A549 (cell line): Measurements from ENCODE around the gene TSNAXIP1. TPM values are rescaled to one million over a fixed set of nuclear protein-coding genes. Genes with fewer than 3 reads are reported as not detected.

Source experiments
- ATAC-seq, 2 experiments: fragments of 200-7000 bp in 1 of 2; fragments of >200 bp in 1 of 2; cut with Nextera tagmentation in 1 of 2; cut with Tn5 transposase in 1 of 2; 3 replicates each; pipeline versions ENCODE4 v1.8.0 to v1.9.1; 2018 to 2020; ENCODE audit warnings: mild to moderate bottlenecking in 1 of 2, moderate library complexity in 1 of 2
- CTCF ChIA-PET: fragments of 300-600 bp; sonication (Branson Sonifier 250); formaldehyde crosslinking; extraction: SDS; loops from one replicate; lab custom pipeline; 2021; ENCODE audit warnings: antibody characterized with exemption, inconsistent platforms; lab: Yijun Ruan, JAX
- POLR2A ChIA-PET: fragments of 350-600 bp; formaldehyde crosslinking; extraction: SDS; loops from one replicate; lab custom pipeline; 2021; ENCODE audit warnings: antibody characterized with exemption, inconsistent platforms; lab: Yijun Ruan, JAX
- DNase-seq, 2 experiments: peaks; one replicate each; pipeline versions ENCODE4 v3.0.0 to v3.0.0-alpha.2; 2011 to 2016; ENCODE audit warnings: low read depth in 1 of 2, low spot score in 1 of 2
- FAIRE-seq: peaks from 2 replicates; lab custom pipeline; 2011; peaks lifted over from hg19 to GRCh38; lab: Jason Lieb, UNC
- H3K27ac ChIP-seq, 2 experiments: fragments of >200 bp; sonication (Bioruptor Twin); formaldehyde crosslinking; 3 replicates each; pipeline ENCODE4 v1.5.1; 2016 to 2017
- H3K4me1 ChIP-seq: fragments of >200 bp; sonication (Bioruptor Twin); formaldehyde crosslinking; 3 replicates; pipeline ENCODE4 v1.6.1; 2016
- H3K4me2 ChIP-seq: fragments of >200 bp; sonication (Bioruptor Twin); formaldehyde crosslinking; 3 replicates; pipeline ENCODE4 v1.6.1; 2016
- H3K4me3 ChIP-seq: fragments of >200 bp; sonication (Bioruptor Twin); formaldehyde crosslinking; 3 replicates; pipeline ENCODE4 v1.5.1; 2016
- H3K9me3 ChIP-seq: fragments of >200 bp; sonication (Bioruptor Twin); formaldehyde crosslinking; 3 replicates; pipeline ENCODE4 v1.6.1; 2016
- ATOH8 ChIP-seq: fragments of 250-450 bp; sonication (Bioruptor Pico); IDR thresholded peaks from 2 replicates; pipeline ENCODE4 v1.5.0; 2020; ENCODE audit warnings: low read depth, mild to moderate bottlenecking, moderate library complexity
- CBX8 ChIP-seq: fragments of 200-600 bp; sonication (generic); IDR thresholded peaks from 2 replicates; pipeline ENCODE4 v1.6.1; 2016
- CTCF ChIP-seq: fragments of >200 bp; sonication (Bioruptor Twin); formaldehyde crosslinking; IDR thresholded peaks from 3 replicates; pipeline ENCODE4 v1.5.1; 2016
- EHF ChIP-seq: fragments of 250-450 bp; sonication (Bioruptor Pico); IDR thresholded peaks from 2 replicates; pipeline ENCODE4 v1.5.0; 2020; ENCODE audit warnings: mild to moderate bottlenecking
- EHMT2 ChIP-seq: fragments of 200-600 bp; sonication (generic); IDR thresholded peaks from 2 replicates; pipeline ENCODE4 v1.6.1; 2016; ENCODE audit warnings: antibody characterized with exemption, low read depth, mild to moderate bottlenecking, moderate library complexity
- FOSL2 ChIP-seq, 2 experiments: fragments of 450-650 bp in 1 of 2; fragments of >200 bp in 1 of 2; sonication (Bioruptor Twin) in 1 of 2; formaldehyde crosslinking; IDR thresholded peaks; 2 replicates each; pipeline versions ENCODE4 v1.5.0 to v1.6.1; 2016 to 2020; ENCODE audit warnings: mild to moderate bottlenecking in 1 of 2, moderate library complexity in 1 of 2
- HDAC2 ChIP-seq: fragments of 200-600 bp; sonication (generic); IDR thresholded peaks from 2 replicates; pipeline ENCODE4 v1.6.1; 2016
- HEYL ChIP-seq: fragments of 250-450 bp; sonication (Bioruptor Pico); IDR thresholded peaks from 2 replicates; pipeline ENCODE4 v1.8.0; 2021; ENCODE audit warnings: mild to moderate bottlenecking, moderate library complexity
- HOXB5 ChIP-seq: fragments of 250-450 bp; sonication (Bioruptor Pico); IDR thresholded peaks from 2 replicates; pipeline ENCODE4 v1.5.0; 2020; ENCODE audit warnings: mild to moderate bottlenecking, moderate library complexity
- JUN ChIP-seq, 2 experiments: fragments of >200 bp; sonication (Bioruptor Twin); formaldehyde crosslinking; IDR thresholded peaks; 2 replicates in 1 of 2; 3 replicates in 1 of 2; pipeline ENCODE4 v1.6.1; 2016 to 2017
- MYC ChIP-seq: IDR thresholded peaks from 2 replicates; pipeline ENCODE4 v1.6.1; 2012; ENCODE audit warnings: mild to moderate bottlenecking, inconsistent platforms, low read length, improper control_type of control experiment, borderline replicate concordance
- PBX3 ChIP-seq: IDR thresholded peaks from 2 replicates; pipeline ENCODE4 v1.6.1; 2012
- PHF8 ChIP-seq: fragments of 200-600 bp; sonication (generic); IDR thresholded peaks from 2 replicates; pipeline ENCODE4 v1.6.1; 2016; ENCODE audit warnings: low read depth, mild to moderate bottlenecking, antibody characterized with exemption, moderate library complexity, borderline replicate concordance
- POLR2AphosphoS2 ChIP-seq: conservative IDR thresholded peaks from 2 replicates; pipeline ENCODE4 v1.6.1; 2012; ENCODE audit warnings: low read length, improper control_type of control experiment, inconsistent platforms
- RARB ChIP-seq: fragments of 250-450 bp; sonication (Bioruptor Pico); IDR thresholded peaks from 2 replicates; pipeline ENCODE4 v1.8.0; 2021; ENCODE audit warnings: mild to moderate bottlenecking, moderate library complexity
- RCOR1 ChIP-seq: fragments of 150-350 bp; IDR thresholded peaks from 2 replicates; pipeline ENCODE4 v1.6.1; 2014; ENCODE audit warnings: antibody characterized with exemption, low read length, low read depth
- ZNF302 ChIP-seq: fragments of 250-450 bp; sonication (Bioruptor Pico); IDR thresholded peaks from 2 replicates; pipeline ENCODE4 v1.9.0; 2021; ENCODE audit warnings: inconsistent platforms, mild to moderate bottlenecking, moderate library complexity
- WGBS: methylation state at CpG from one replicate; pipeline ENCODE4 v1.1.6; 2017; ENCODE audit errors: missing lambda C conversion rate; 5-methylcytosine and 5-hydroxymethylcytosine counted together
- polyA plus RNA-seq, 4 experiments: library from polyadenylated mRNA; depleted of rRNA in 3 of 4; stranded (reverse); fragments of >200 nt; fragmentation: RNase III in 1 of 4; extraction: RNeasy Plus Mini Kit Qiagen cat#74134 plus additional on column Dnase treatment in 1 of 4; gene quantifications; 2 replicates in 3 of 4; 3 replicates in 1 of 4; pipeline ENCODE4 v1.2.3, GENCODE V29; 2011 to 2017
- TF ChIP-seq, protein P1 (sequence below): fragments of >200 bp; sonication (Bioruptor Twin); formaldehyde crosslinking; IDR thresholded peaks from 3 replicates; pipeline ENCODE4 v1.6.1; 2016
- TF ChIP-seq, protein P2 (sequence below): fragments of 250-450 bp; sonication (Bioruptor Pico); IDR thresholded peaks from 2 replicates; pipeline ENCODE4 v1.5.0; 2021; ENCODE audit warnings: mild to moderate bottlenecking, moderate library complexity, borderline replicate concordance

Gene TSNAXIP1
- polyA plus RNA-seq, 2 of the 4 experiments (the other 2 are of a cell fraction), result 0.68 to 1.1 TPM

- FAIRE-seq (no peak), DNase-seq (no peak), ATAC-seq (no peak)
- TF ChIP-seq ZNF302 (CRISPR knock-in tag) (no peak), EHMT2 (no peak), PBX3 (no peak), RARB (CRISPR knock-in tag) (no peak), EHF (no peak), JUN (IDR thresholded peaks at IDR 0.05) (no peak), HOXB5 (CRISPR knock-in tag) (no peak), ATOH8 (no peak), CBX8 (no peak), POLR2AphosphoS2 (no peak), HEYL (no peak), MYC (no peak), RCOR1 (no peak)
- TF ChIP-seq, protein P1, sequence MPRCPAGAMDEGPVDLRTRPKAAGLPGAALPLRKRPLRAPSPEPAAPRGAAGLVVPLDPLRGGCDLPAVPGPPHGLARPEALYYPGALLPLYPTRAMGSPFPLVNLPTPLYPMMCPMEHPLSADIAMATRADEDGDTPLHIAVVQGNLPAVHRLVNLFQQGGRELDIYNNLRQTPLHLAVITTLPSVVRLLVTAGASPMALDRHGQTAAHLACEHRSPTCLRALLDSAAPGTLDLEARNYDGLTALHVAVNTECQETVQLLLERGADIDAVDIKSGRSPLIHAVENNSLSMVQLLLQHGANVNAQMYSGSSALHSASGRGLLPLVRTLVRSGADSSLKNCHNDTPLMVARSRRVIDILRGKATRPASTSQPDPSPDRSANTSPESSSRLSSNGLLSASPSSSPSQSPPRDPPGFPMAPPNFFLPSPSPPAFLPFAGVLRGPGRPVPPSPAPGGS, result no peak
- H3K27ac ChIP-seq, result peak overlapping the region in 1 of 2 experiments; percentile 94; a peak in 1 of 6 replicates
- CTCF ChIA-PET, result interaction anchor here (1.2 to 5.5 kb wide), 4 partner anchors 10 to 258 kb away, joined by 3 to 45 read pairs (median 4); no protein-coding TSS in a partner anchor
- POLR2A ChIA-PET, result no interaction called here
- H3K4me2 ChIP-seq, result peak overlapping the region; percentile 91
- WGBS, result 78% methylated on average over 4 of the region's 4 CpGs
- H3K9me3 ChIP-seq, result no peaks in the 10 kb centered on the region
- peaks cover 18% of the 10 kb centered on the region for H3K4me1 ChIP-seq
- H3K4me3 ChIP-seq, result peak overlapping the region; percentile 97
Observed at GRCh38 chr16:67804853-67805542, 1.7 kb upstream of the TSNAXIP1 start.

DNA sequence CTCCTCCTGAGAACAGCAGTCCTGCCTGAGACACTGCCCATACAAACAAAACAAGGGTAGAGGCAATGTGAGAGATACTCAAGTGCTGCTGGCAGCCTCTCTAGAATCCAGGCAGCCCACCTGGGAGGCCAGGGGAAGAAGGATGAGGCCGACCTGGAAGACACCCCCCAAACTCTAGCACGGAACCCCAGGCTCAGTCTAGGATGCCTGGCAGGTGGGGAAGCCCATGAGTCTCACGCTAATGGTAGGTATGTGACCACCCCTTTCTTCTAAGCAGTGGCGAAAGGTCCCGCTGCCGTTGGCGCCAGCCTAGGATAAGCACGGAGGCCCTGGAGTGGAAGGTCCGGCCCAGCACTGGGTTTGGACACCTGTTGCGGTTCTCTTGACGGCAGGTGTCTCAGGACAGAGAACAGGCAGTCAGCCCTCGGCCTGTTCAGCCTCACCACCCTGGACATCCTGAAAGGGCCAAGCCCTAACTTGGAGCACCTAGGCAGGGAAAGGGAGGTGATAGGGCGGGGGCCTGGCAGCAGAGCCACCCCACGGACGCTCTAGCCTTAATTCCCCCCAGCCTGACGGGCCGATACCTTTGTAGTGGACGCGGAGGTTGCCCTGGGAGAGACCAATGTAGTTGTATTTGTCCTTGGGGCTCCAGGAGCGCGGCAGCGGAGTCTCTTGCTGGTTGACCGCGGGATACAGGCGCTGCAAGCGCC, 816 bp upstream of the TSNAXIP1 start:
- POLR2A ChIA-PET, result interaction anchor here (0.9 to 1.6 kb wide), 11 partner anchors 11 to 244 kb away, joined by 3 to 8 read pairs (median 4); partner anchors contain the start of genes ACD, CTCF, DDX28 and DUS2
- TF ChIP-seq CTCF, result no peak
- TF ChIP-seq, protein P2, sequence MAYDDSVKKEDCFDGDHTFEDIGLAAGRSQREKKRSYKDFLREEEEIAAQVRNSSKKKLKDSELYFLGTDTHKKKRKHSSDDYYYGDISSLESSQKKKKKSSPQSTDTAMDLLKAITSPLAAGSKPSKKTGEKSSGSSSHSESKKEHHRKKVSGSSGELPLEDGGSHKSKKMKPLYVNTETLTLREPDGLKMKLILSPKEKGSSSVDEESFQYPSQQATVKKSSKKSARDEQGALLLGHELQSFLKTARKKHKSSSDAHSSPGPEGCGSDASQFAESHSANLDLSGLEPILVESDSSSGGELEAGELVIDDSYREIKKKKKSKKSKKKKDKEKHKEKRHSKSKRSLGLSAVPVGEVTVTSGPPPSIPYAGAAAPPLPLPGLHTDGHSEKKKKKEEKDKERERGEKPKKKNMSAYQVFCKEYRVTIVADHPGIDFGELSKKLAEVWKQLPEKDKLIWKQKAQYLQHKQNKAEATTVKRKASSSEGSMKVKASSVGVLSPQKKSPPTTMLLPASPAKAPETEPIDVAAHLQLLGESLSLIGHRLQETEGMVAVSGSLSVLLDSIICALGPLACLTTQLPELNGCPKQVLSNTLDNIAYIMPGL, result no peak
- peak; percentile 39; the same call in 1 of the 2 replicates for TF ChIP-seq PHF8
- no peak for TF ChIP-seq FOSL2 (IDR thresholded peaks at IDR 0.05)
- no peak for TF ChIP-seq FOSL2 (CRISPR knock-in tag; IDR thresholded peaks at IDR 0.05)
- TF ChIP-seq HDAC2, result no peak
- FAIRE-seq (no peak), ATAC-seq (peak; percentile 12 to 18; a peak in 5 of 6 replicates), DNase-seq (no peak)
- Histone ChIP-seq H3K27ac (peak overlapping the region; percentile 93 to 94), H3K4me1 (peaks cover 11% of the 10 kb centered on the region), H3K4me3 (peak overlapping the region; percentile 97), H3K9me3 (no peaks in the 10 kb centered on the region), H3K4me2 (peak overlapping the region; percentile 91)
- WGBS, result 7% methylated on average over 15 of the region's 26 CpGs
- CTCF ChIA-PET, result interaction anchor here (1.1 to 3.2 kb wide), 7 partner anchors 10 to 143 kb away, joined by 3 to 53 read pairs (median 5); no protein-coding TSS in a partner anchor
